Adipocyte (in vitro differentiated cells): ENCODE data around the gene CPA2.

Experiments
- DNase-seq: peaks from one replicate; pipeline ENCODE4 v3.0.0-alpha.2; 2015; ENCODE audit warnings: low read depth
- H3K27me3 ChIP-seq: replicated peaks from 2 replicates; pipeline ENCODE4 v1.7.0; 2013; ENCODE audit warnings: mild to moderate bottlenecking, low read length, moderate library complexity; ENCODE audit not compliant: control insufficient read depth, insufficient read depth
- H3K36me3 ChIP-seq: 2 replicates; pipeline ENCODE4 v1.7.0; 2013; ENCODE audit warnings: low read length, mild to moderate bottlenecking, moderate library complexity; ENCODE audit not compliant: control insufficient read depth, insufficient read depth, severe bottlenecking
- H3K4me1 ChIP-seq: 2 replicates; pipeline ENCODE4 v1.7.0; 2013; ENCODE audit warnings: mild to moderate bottlenecking, low read length, moderate library complexity; ENCODE audit not compliant: control insufficient read depth, insufficient read depth
- H3K4me3 ChIP-seq: 2 replicates; pipeline ENCODE4 v1.7.0; 2013; ENCODE audit warnings: mild to moderate bottlenecking, low read length, moderate library complexity
- H3K9ac ChIP-seq: 2 replicates; pipeline ENCODE4 v1.7.0; 2013; ENCODE audit warnings: mild to moderate bottlenecking, low read length, moderate library complexity
- H3K9me3 ChIP-seq: 2 replicates; pipeline ENCODE4 v1.7.0; 2013; ENCODE audit warnings: mild to moderate bottlenecking, low read length, moderate library complexity; ENCODE audit not compliant: control insufficient read depth

CPA2 gene

GRCh38 chr7:130322615-130323014 is 56.0 kb downstream of the CPA2 start:
- Histone ChIP-seq H3K4me1 (no peaks in the 10 kb centered on the region), H3K9me3 (no peaks in the 10 kb centered on the region), H3K27me3 (no peaks in the 10 kb centered on the region), H3K36me3 (no peaks in the 10 kb centered on the region), H3K4me3 (no peak overlapping the region), H3K9ac (no peak overlapping the region)
- DNase-seq = no peak

DNA sequence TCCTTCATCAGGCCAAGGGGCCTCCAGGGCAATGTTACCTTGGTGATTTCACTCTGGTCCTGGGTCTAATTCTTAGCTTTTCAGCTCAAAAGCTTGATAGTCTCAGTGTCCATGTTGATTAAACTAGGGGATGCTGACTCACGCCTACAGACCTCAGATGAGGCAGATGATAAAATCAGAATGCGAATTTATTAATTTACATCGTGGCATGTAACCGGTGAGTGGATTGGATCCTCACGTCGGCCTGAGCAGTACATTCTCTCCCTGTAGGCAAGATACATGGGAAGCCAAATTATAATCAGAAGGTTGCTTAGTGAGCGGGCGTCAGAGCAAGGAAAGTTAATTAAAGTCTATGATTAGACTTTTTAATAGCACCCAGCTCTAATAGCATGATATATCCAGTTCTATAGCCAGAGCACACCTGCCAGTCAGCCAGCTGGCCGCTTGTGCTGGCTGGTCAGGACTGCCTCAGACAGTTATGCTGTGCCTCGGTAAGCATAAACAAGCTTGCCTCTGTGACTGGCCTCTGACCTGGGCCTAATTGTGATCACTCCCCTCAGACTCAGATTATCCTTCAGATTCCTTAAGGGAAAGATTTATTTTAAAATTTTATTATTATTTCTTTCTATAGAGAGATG is 57.8 kb downstream of the CPA2 start:
- H3K36me3 ChIP-seq = no peaks in the 10 kb centered on the region
- no peaks in the 10 kb centered on the region for H3K4me1 ChIP-seq
- no peak overlapping the region for H3K9ac ChIP-seq
- H3K9me3 ChIP-seq = no peaks in the 10 kb centered on the region
- DNase-seq = no peak
- no peak overlapping the region for H3K4me3 ChIP-seq
- H3K27me3 ChIP-seq = no peaks in the 10 kb centered on the region

DNA sequence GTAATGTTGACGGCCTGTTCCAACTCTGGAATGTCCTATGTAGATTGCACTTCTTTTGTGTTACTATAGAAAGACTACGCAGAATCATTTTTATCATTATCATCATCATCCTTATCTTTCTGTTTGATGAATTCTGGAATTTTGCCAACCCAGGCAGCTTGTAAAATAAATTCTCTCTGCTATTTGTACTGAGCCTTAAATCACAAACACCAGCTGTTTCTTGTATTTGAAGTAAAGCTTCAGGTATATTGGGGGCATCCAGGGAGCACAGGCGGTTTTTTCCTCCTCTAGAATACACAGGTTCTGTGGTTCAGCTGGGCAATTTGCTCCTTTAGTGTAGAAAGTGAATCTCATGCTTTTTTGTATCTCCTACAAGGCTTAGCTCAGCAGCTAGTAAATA is 63.0 kb downstream of the CPA2 start:
- no peaks in the 10 kb centered on the region for H3K9me3 ChIP-seq
- no peak overlapping the region for H3K4me3 ChIP-seq
- no peaks in the 10 kb centered on the region for H3K36me3 ChIP-seq
- H3K4me1 ChIP-seq = peaks cover 20% of the 10 kb centered on the region
- H3K27me3 ChIP-seq = no peaks in the 10 kb centered on the region
- no peak for DNase-seq
- no peak overlapping the region for H3K9ac ChIP-seq

DNA sequence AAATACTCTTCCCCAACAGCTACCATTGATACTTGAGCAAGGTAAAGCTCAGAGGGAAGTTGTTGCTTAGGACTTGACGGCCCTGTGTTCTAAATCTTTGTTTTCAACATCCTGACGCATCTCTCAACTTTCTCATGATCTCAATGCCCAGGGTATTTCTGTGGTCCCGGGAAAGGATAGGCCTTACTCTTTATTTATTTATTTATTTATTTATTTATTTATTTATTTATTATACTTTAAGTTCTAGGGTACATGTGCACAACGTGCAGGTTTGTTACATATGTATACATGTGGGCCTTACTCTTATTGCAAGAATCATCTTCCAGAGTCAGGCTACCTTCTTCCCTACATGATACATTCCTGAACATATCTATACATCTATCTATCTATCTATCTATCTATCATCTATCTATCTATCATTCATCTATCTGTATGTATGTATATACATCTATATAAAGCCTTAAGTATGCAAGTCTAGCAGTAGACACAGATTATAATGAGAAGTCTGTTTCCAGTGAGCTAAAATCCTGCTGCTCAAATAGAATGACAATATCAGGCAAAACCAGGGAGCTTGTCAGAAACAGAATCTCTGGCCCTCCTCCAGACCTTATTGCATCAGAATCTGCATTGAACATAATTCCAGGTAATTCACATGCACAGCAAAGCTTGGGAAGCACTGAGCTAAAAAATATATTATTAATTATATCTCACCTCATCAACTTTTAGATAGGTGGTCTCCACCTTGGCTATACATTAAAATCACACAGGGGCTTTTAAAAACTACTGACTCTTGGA is 65.8 kb downstream of the CPA2 start:
- Histone ChIP-seq H3K36me3 (no peaks in the 10 kb centered on the region), H3K9ac (no peak overlapping the region), H3K27me3 (no peaks in the 10 kb centered on the region), H3K9me3 (no peaks in the 10 kb centered on the region), H3K4me1 (peaks cover 25% of the 10 kb centered on the region), H3K4me3 (no peak overlapping the region)
- peak; percentile 29 for DNase-seq

DNA sequence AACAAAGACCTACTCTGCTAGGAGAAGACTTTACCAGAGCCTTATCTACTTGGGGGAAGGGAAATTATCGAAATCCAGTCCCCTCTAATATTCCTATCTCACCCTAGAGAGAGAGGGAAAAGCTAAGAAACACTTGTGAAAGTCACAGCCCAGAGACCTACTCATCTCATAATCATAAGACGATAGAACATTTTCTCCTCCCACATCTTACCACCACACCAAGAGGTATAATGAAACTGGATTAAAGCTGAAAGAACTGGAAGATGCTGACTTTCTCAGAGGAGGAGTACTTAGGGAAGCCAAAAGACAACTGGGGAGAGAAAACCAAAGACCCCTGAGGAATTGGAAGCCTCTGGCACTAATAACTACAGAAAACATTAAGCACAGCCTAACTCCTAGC is 67.2 kb downstream of the CPA2 start:
- no peaks in the 10 kb centered on the region for H3K9me3 ChIP-seq
- H3K36me3 ChIP-seq = no peaks in the 10 kb centered on the region
- H3K4me3 ChIP-seq = no peak overlapping the region
- DNase-seq = no peak
- peaks cover 25% of the 10 kb centered on the region for H3K4me1 ChIP-seq
- no peak overlapping the region for H3K9ac ChIP-seq
- no peaks in the 10 kb centered on the region for H3K27me3 ChIP-seq

- Histone ChIP-seq H3K4me3 (peak overlapping the region; percentile 11), H3K27me3 (no peaks in the 10 kb centered on the region), H3K9me3 (no peaks in the 10 kb centered on the region), H3K9ac (no peak overlapping the region), H3K36me3 (no peaks in the 10 kb centered on the region), H3K4me1 (peaks cover 25% of the 10 kb centered on the region)
- DNase-seq = no peak
These were observed 67.6 kb downstream of the CPA2 start for GRCh38 chr7:130334274-130334673.

GRCh38 chr7:130337410-130337971 is 70.8 kb downstream of the CPA2 start:
- no peak overlapping the region for H3K4me3 ChIP-seq
- H3K4me1 ChIP-seq = peaks cover 25% of the 10 kb centered on the region
- no peak overlapping the region for H3K9ac ChIP-seq
- DNase-seq = no peak
- H3K9me3 ChIP-seq = no peaks in the 10 kb centered on the region
- H3K36me3 ChIP-seq = no peaks in the 10 kb centered on the region
- no peaks in the 10 kb centered on the region for H3K27me3 ChIP-seq

- peaks cover 18% of the 10 kb centered on the region for H3K4me1 ChIP-seq
- H3K27me3 ChIP-seq = no peaks in the 10 kb centered on the region
- H3K36me3 ChIP-seq = no peaks in the 10 kb centered on the region
- no peak for DNase-seq
- no peaks in the 10 kb centered on the region for H3K9me3 ChIP-seq
- no peak overlapping the region for H3K9ac ChIP-seq
- no peak overlapping the region for H3K4me3 ChIP-seq
These were observed 71.6 kb downstream of the CPA2 start for GRCh38 chr7:130338233-130338632.
